Nasal cavity respiratory epithelium epithelial cell of viscerocranial mucosa (primary cell): ENCODE measurements around the gene KRTAP9-4. TPM values are rescaled to one million over a fixed set of nuclear protein-coding genes. Genes with fewer than 3 reads are reported as not detected.

Source experiments
- total RNA-seq: library from RNA; depleted of rRNA; stranded (reverse); fragments of >200 nt; gene quantifications from 2 replicates; pipeline ENCODE4 v1.2.3, GENCODE V29; 2014

The KRTAP9-4 gene, protein sequence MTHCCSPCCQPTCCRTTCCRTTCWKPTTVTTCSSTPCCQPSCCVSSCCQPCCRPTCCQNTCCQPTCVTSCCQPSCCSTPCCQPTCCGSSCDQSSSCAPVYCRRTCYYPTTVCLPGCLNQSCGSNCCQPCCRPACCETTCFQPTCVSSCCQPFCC
- total RNA-seq, result not detected in 2 replicates

DNA sequence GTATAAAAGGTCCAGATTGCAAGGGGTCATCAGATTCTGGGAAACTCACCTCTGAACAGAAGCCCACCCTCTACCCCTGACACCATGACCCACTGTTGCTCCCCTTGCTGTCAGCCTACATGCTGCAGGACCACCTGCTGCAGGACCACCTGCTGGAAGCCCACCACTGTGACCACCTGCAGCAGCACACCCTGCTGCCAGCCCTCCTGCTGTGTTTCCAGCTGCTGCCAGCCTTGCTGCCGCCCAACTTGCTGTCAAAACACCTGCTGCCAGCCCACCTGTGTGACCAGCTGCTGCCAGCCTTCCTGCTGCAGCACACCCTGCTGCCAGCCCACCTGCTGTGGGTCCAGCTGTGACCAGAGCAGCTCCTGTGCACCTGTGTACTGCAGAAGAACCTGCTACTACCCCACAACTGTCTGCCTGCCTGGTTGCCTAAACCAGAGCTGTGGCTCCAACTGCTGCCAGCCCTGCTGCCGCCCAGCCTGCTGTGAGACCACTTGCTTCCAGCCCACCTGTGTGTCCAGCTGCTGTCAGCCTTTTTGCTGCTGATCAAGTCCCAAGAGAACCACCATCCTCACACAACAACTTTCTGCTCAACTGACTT lies at the start of gene KRTAP9-4:
Gene KRTAP9-4, plus strand, starts transcription at position 51 of the 604 bp plus-strand sequence. Its CDS starts 34 bp downstream, at position 85.

DNA sequence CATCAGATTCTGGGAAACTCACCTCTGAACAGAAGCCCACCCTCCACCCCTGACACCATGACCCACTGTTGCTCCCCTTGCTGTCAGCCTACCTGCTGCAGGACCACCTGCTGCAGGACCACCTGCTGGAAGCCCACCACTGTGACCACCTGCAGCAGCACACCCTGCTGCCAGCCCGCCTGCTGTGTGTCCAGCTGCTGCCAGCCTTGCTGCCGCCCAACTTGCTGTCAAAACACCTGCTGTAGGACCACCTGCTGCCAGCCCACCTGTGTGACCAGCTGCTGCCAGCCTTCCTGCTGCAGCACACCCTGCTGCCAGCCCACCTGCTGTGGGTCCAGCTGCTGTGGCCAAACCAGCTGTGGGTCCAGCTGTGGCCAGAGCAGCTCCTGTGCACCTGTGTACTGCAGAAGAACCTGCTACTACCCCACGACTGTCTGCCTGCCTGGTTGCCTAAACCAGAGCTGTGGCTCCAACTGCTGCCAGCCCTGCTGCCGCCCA lies 22.8 kb upstream of the KRTAP9-4 start, which contains the start of gene KRTAP9-2:
Gene KRTAP9-2, plus strand, starts transcription at position 51 of the 498 bp plus-strand sequence. Its CDS starts 7 bp downstream, at position 58.

DNA sequence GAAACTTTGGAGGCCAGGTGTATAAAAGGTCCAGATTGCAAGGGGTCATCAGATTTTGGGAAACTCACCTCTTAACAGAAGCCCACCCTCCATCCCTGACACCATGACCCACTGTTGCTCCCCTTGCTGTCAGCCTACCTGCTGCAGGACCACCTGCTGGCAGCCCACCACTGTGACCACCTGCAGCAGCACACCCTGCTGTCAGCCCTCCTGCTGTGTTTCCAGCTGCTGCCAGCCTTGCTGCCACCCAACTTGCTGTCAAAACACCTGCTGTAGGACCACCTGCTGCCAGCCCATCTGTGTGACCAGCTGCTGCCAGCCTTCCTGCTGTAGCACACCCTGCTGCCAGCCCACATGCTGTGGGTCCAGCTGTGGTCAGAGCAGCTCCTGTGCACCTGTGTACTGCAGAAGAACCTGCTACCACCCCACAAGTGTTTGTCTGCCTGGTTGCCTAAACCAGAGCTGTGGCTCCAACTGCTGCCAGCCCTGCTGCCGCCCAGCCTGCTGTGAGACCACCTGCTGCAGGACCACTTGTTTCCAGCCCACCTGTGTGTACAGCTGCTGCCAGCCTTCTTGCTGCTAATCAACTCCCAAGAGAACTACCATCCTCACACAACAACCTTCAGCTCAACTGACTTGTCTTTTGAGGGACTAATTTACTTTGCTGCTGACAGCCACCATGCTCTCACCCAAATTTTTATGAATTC lies 16.9 kb upstream of the KRTAP9-4 start, which contains the start of gene KRTAP9-3:
Gene KRTAP9-3, plus strand, starts transcription at position 51 of the 707 bp plus-strand sequence. Its CDS starts 53 bp downstream, at position 104.

DNA sequence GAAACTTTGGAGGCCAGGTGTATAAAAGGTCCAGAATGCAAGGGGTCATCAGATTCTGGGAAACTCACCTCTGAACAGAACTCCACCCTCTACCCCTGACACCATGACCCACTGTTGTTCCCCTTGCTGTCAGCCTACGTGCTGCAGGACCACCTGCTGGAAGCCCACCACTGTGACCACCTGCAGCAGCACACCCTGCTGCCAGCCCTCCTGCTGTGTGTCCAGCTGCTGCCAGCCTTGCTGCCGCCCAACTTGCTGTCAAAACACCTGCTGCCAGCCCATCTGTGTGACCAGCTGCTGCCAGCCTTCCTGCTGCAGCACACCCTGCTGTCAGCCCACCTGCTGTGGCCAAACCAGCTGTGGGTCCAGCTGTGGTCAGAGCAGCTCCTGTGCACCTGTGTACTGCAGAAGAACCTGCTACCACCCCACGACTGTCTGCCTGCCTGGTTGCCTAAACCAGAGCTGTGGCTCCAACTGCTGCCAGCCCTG lies 11.5 kb upstream of the KRTAP9-4 start, which contains the start of gene KRTAP9-8:
Gene KRTAP9-8, plus strand, starts transcription at position 51 of the 489 bp plus-strand sequence. Its CDS starts 53 bp downstream, at position 104.

DNA sequence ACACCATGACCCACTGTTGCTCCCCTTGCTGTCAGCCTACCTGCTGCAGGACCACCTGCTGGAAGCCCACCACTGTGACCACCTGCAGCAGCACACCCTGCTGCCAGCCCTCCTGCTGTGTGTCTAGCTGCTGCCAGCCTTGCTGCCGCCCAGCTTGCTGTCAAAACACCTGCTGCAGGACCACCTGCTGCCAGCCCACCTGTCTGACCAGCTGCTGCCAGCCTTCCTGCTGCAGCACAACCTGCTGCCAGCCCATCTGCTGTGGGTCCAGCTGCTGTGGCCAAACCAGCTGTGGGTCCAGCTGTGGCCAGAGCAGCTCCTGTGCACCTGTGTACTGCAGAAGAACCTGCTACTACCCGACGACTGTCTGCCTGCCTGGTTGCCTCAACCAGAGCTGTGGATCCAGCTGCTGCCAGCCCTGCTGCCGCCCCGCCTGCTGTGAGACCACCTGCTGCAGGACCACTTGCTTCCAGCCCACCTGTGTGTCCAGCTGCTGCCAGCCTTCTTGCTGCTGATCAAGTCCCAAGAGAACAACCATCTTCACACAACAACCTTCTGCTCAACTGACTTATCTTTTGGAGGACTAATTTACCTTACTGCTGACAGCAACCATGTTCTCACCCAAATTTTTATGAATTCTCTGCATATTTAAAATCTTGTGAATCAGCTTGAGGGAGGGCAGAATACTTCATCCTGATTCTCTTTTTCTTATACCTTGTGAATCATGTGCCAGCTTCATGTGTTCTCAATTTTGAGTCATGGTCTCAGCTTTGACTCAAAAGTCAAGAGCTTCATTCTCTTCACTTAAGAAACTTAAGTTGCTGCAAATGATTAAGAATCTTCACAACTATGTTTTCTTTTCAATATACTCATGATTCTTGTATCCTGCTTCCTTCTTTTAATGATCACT lies 6.1 kb downstream of the KRTAP9-4 start, which contains the start of gene KRTAP9-9:
Gene KRTAP9-9, plus strand, starts transcription at position 4 of the 910 bp plus-strand sequence.

DNA sequence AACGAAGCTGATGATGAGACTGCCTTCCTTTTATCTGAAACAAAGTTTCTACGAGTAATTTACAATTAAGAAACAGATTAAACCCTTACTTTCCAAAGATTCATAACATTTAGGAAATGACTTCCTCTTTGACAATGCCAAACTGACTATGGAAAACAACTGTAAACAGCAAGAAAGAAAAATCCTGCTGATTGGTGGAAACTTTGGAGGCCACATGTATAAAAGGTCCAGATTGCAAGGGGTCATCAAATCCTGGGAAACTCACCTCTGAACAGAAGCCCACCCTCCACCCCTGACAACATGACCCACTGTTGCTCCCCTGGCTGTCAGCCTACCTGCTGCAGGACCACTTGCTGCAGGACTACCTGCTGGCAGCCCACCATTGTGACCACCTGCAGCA lies 15.6 kb downstream of the KRTAP9-4 start, which contains the start of gene KRTAP9-6:
Gene KRTAP9-6, plus strand, starts transcription at position 301 of the 400 bp plus-strand sequence. Its CDS starts 0 bp downstream, at position 301.

DNA sequence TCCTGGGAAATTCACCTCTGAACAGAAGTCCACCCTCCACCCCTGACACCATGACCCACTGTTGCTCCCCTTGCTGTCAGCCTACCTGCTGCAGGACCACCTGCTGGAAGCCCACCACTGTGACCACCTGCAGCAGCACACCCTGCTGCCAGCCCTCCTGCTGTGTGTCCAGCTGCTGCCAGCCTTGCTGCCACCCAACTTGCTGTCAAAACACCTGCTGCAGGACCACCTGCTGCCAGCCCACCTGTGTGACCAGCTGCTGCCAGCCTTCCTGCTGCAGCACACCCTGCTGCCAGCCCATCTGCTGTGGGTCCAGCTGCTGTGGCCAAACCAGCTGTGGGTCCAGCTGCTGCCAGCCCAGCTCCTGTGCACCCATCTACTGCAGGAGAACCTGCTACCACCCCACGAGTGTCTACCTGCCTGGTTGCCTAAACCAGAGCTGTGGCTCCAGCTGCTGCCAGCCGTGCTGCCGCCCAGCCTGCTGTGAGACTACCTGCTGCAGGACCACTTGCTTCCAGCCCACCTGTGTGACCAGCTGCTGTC lies 26.2 kb downstream of the KRTAP9-4 start, which contains the start of gene KRTAP9-7:
Gene KRTAP9-7, plus strand, starts transcription at position 51 of the 543 bp plus-strand sequence. Its CDS starts 0 bp downstream, at position 51.

Other genes starting within 250 kb of the KRTAP9-4 start
- gene KRTAP3-2, start 249.8 kb upstream of the KRTAP9-4 start, total RNA-seq, result not detected in 2 replicates
- gene KRTAP3-1, start 240.6 kb upstream of the KRTAP9-4 start, total RNA-seq, result not detected in 2 replicates
- not detected in 2 replicates for gene KRTAP1-5, start 222.5 kb upstream of the KRTAP9-4 start, total RNA-seq
- gene KRTAP1-4, start 219.5 kb upstream of the KRTAP9-4 start, total RNA-seq, result not detected in 2 replicates
- gene KRTAP1-3, start 214.8 kb upstream of the KRTAP9-4 start, total RNA-seq, result not detected in 2 replicates
- gene KRTAP1-1, start 208.2 kb upstream of the KRTAP9-4 start, total RNA-seq, result not detected in 2 replicates
- not detected in 2 replicates for gene KRTAP2-1, start 202.4 kb upstream of the KRTAP9-4 start, total RNA-seq
- not detected in 2 replicates for gene KRTAP2-2, start 194.5 kb upstream of the KRTAP9-4 start, total RNA-seq
- gene KRTAP2-3, start 189.6 kb upstream of the KRTAP9-4 start, total RNA-seq, result 0.93 TPM in 1 of 2 replicates, not detected in the other
- not detected in 2 replicates for gene KRTAP2-4, start 183.8 kb upstream of the KRTAP9-4 start, total RNA-seq
- gene KRTAP4-7, start 165.5 kb upstream of the KRTAP9-4 start, total RNA-seq, result not detected in 2 replicates
- not detected in 2 replicates for gene KRTAP4-8, start 151.5 kb upstream of the KRTAP9-4 start, total RNA-seq
- gene KRTAP4-16, start 147.5 kb upstream of the KRTAP9-4 start, total RNA-seq, result not detected in 2 replicates
- not detected in 2 replicates for gene KRTAP4-9, start 144.3 kb upstream of the KRTAP9-4 start, total RNA-seq
- gene KRTAP4-11, start 131.3 kb upstream of the KRTAP9-4 start, total RNA-seq, result not detected in 2 replicates
- gene KRTAP4-12, start 125.5 kb upstream of the KRTAP9-4 start, total RNA-seq, result not detected in 2 replicates
- not detected in 2 replicates for gene KRTAP4-6, start 109.1 kb upstream of the KRTAP9-4 start, total RNA-seq
- gene KRTAP4-5, start 99.9 kb upstream of the KRTAP9-4 start, total RNA-seq, result not detected in 2 replicates
- not detected in 2 replicates for gene KRTAP4-4, start 88.9 kb upstream of the KRTAP9-4 start, total RNA-seq
- not detected in 2 replicates for gene KRTAP4-3, start 81.5 kb upstream of the KRTAP9-4 start, total RNA-seq
- gene KRTAP4-2, start 71.5 kb upstream of the KRTAP9-4 start, total RNA-seq, result not detected in 2 replicates
- gene KRTAP4-1, start 64.8 kb upstream of the KRTAP9-4 start, total RNA-seq, result not detected in 2 replicates
- gene KRTAP9-1, start 59.8 kb upstream of the KRTAP9-4 start, total RNA-seq, result not detected in 2 replicates
- gene KRTAP9-2, start 23.0 kb upstream of the KRTAP9-4 start, total RNA-seq, result not detected in 2 replicates
- not detected in 2 replicates for gene KRTAP9-3, start 17.2 kb upstream of the KRTAP9-4 start, total RNA-seq
- gene KRTAP9-8, start 11.7 kb upstream of the KRTAP9-4 start, total RNA-seq, result not detected in 2 replicates
- gene KRTAP9-9, start 5.7 kb downstream of the KRTAP9-4 start, total RNA-seq, result not detected in 2 replicates
- not detected in 2 replicates for gene KRTAP9-6, start 15.7 kb downstream of the KRTAP9-4 start, total RNA-seq
- not detected in 2 replicates for gene KRTAP9-7, start 26.0 kb downstream of the KRTAP9-4 start, total RNA-seq
- not detected in 2 replicates for gene KRTAP29-1, start 53.2 kb downstream of the KRTAP9-4 start, total RNA-seq
- not detected in 2 replicates for gene KRTAP16-1, start 59.6 kb downstream of the KRTAP9-4 start, total RNA-seq
- not detected in 2 replicates for gene KRTAP17-1, start 66.0 kb downstream of the KRTAP9-4 start, total RNA-seq
- 0.28 and 0.68 TPM in 2 replicates for gene KRT33A, start 101.1 kb downstream of the KRTAP9-4 start, total RNA-seq
- gene KRT33B, start 120.1 kb downstream of the KRTAP9-4 start, total RNA-seq, result 1.1 and 59.1 TPM in 2 replicates
- 1.00 and 2.7 TPM in 2 replicates for gene KRT34, start 132.6 kb downstream of the KRTAP9-4 start, total RNA-seq
- gene KRT31, start 147.9 kb downstream of the KRTAP9-4 start, total RNA-seq, result 0.14 and 0.34 TPM in 2 replicates
- gene KRT37, start 174.9 kb downstream of the KRTAP9-4 start, total RNA-seq, result 2.1 TPM in 1 of 2 replicates, not detected in the other
- gene KRT38, start 191.3 kb downstream of the KRTAP9-4 start, total RNA-seq, result 0.07 TPM in 1 of 2 replicates, not detected in the other
- not detected in 2 replicates for gene KRT32, start 217.7 kb downstream of the KRTAP9-4 start, total RNA-seq
- not detected in 2 replicates for gene KRT35, start 231.5 kb downstream of the KRTAP9-4 start, total RNA-seq
- gene KRT36, start 240.2 kb downstream of the KRTAP9-4 start, total RNA-seq, result not detected in 2 replicates